ENCODE results near the gene NDUFB2. TPM values are rescaled to one million over a fixed set of nuclear protein-coding genes. Genes with fewer than 3 reads are reported as not detected.

The NDUFB2 gene
- total and polyA plus RNA-seq, 10 donors, result 104 to 370 (median 142) TPM

Other genes with a start within 250 kb of the NDUFB2 start
- gene MKRN1, start 217.2 kb upstream of the NDUFB2 start, total RNA-seq, result 100 to 1,000 TPM in 6 of 7 donors, 10 to 100 TPM in 1; 98.0 to 179 (median 106) TPM
- 10 to 100 TPM; 41.8 to 53.1 (median 51.4) TPM for gene MKRN1, start 217.2 kb upstream of the NDUFB2 start, polyA plus RNA-seq
- 10 to 100 TPM in 6 of 7 donors, 1 to 10 TPM in 1; 9.6 to 35.3 (median 19.9) TPM for gene DENND2A, start 55.9 kb upstream of the NDUFB2 start, total RNA-seq
- 1 to 10 TPM; 1.9 to 7.7 (median 6.6) TPM for gene DENND2A, start 55.9 kb upstream of the NDUFB2 start, polyA plus RNA-seq
- 10 to 100 TPM; 16.9 to 25.2 (median 20.4) TPM for gene ADCK2, start 23.8 kb upstream of the NDUFB2 start, total RNA-seq
- 10 to 100 TPM; 10.6 to 15.6 (median 11.9) TPM for gene ADCK2, start 23.8 kb upstream of the NDUFB2 start, polyA plus RNA-seq
- 10 to 100 TPM; 44.4 to 82.7 (median 55.1) TPM for gene BRAF, start 228.2 kb downstream of the NDUFB2 start, total RNA-seq
- gene BRAF, start 228.2 kb downstream of the NDUFB2 start, polyA plus RNA-seq, result 1 to 10 TPM; 4.3 to 6.4 (median 4.7) TPM

Data from spleen (tissue), 10 donors.